IPS-20b (cell line): ENCODE measurements around the gene BCL2.

ENCODE experiments used
- H3K27ac ChIP-seq: one replicate; pipeline ENCODE4 v1.5.1; 2013; ENCODE audit warnings: low read length
- H3K27me3 ChIP-seq: 2 replicates; pipeline ENCODE4 v1.6.1; 2013; ENCODE audit warnings: mild to moderate bottlenecking, low read length, inconsistent platforms; ENCODE audit not compliant: insufficient read depth
- H3K36me3 ChIP-seq: 2 replicates; pipeline ENCODE4 v1.6.1; 2013; ENCODE audit warnings: low read depth, mild to moderate bottlenecking, inconsistent platforms, low read length, moderate library complexity; ENCODE audit not compliant: insufficient read depth
- H3K4me1 ChIP-seq: 2 replicates; pipeline ENCODE4 v1.6.1; 2013; ENCODE audit warnings: mild to moderate bottlenecking, control low read depth, inconsistent platforms, low read length, moderate library complexity; ENCODE audit not compliant: insufficient read depth
- H3K4me3 ChIP-seq: 2 replicates; pipeline ENCODE4 v1.5.1; 2013; ENCODE audit warnings: mild to moderate bottlenecking, low read length, inconsistent platforms
- H3K9ac ChIP-seq: 2 replicates; pipeline ENCODE4 v1.6.1; 2013; ENCODE audit warnings: low read depth, mild to moderate bottlenecking, inconsistent platforms, low read length, moderate library complexity
- H3K9me3 ChIP-seq: 2 replicates; pipeline ENCODE4 v1.6.1; 2013; ENCODE audit warnings: mild to moderate bottlenecking, low read depth, low read length, inconsistent platforms; ENCODE audit not compliant: insufficient read depth

Gene BCL2

GRCh38 chr18:63095768-63096167 is 223.8 kb downstream of the BCL2 start:
- Histone ChIP-seq H3K27me3 (no peaks in the 10 kb centered on the region), H3K4me1 (no peaks in the 10 kb centered on the region), H3K4me3 (no peak overlapping the region), H3K27ac (no peak overlapping the region), H3K36me3 (no peaks in the 10 kb centered on the region), H3K9me3 (no peaks in the 10 kb centered on the region), H3K9ac (no peak overlapping the region)

- Histone ChIP-seq H3K27ac (no peak overlapping the region), H3K9ac (no peak overlapping the region), H3K4me1 (peaks cover 6% of the 10 kb centered on the region; the same call in 1 of the 2 replicates), H3K4me3 (no peak overlapping the region), H3K9me3 (no peaks in the 10 kb centered on the region), H3K27me3 (no peaks in the 10 kb centered on the region), H3K36me3 (no peaks in the 10 kb centered on the region)
These were observed 227.8 kb downstream of the BCL2 start for GRCh38 chr18:63091671-63092364.

GRCh38 chr18:63090334-63090733 is 229.2 kb downstream of the BCL2 start:
- H3K4me1 ChIP-seq = peaks cover 6% of the 10 kb centered on the region; the same call in 1 of the 2 replicates
- no peak overlapping the region for H3K27ac ChIP-seq
- H3K9ac ChIP-seq = no peak overlapping the region
- H3K4me3 ChIP-seq = no peak overlapping the region
- H3K9me3 ChIP-seq = no peaks in the 10 kb centered on the region
- H3K36me3 ChIP-seq = no peaks in the 10 kb centered on the region
- H3K27me3 ChIP-seq = no peaks in the 10 kb centered on the region

- H3K27ac ChIP-seq = no peak overlapping the region
These were observed 230.5 kb downstream of the BCL2 start for GRCh38 chr18:63089041-63089440.

GRCh38 chr18:63088262-63088661 is 231.3 kb downstream of the BCL2 start:
- Histone ChIP-seq H3K27ac (no peak overlapping the region), H3K9me3 (no peaks in the 10 kb centered on the region), H3K27me3 (no peaks in the 10 kb centered on the region), H3K4me3 (no peak overlapping the region), H3K36me3 (no peaks in the 10 kb centered on the region), H3K9ac (no peak overlapping the region), H3K4me1 (peaks cover 6% of the 10 kb centered on the region; the same call in 1 of the 2 replicates)

More at GRCh38 chr18:63089041-63089440, 230.5 kb downstream of the BCL2 start:
- no peak overlapping the region for H3K4me3 ChIP-seq
- no peaks in the 10 kb centered on the region for H3K36me3 ChIP-seq
- H3K27me3 ChIP-seq = no peaks in the 10 kb centered on the region
- H3K9ac ChIP-seq = no peak overlapping the region
- H3K9me3 ChIP-seq = no peaks in the 10 kb centered on the region
- H3K4me1 ChIP-seq = peaks cover 6% of the 10 kb centered on the region; the same call in 1 of the 2 replicates

- Histone ChIP-seq H3K36me3 (no peaks in the 10 kb centered on the region), H3K4me3 (no peak overlapping the region), H3K9me3 (no peaks in the 10 kb centered on the region), H3K27me3 (no peaks in the 10 kb centered on the region), H3K4me1 (peaks cover 6% of the 10 kb centered on the region; the same call in 1 of the 2 replicates), H3K9ac (no peak overlapping the region), H3K27ac (no peak overlapping the region)
These were observed 231.9 kb downstream of the BCL2 start for GRCh38 chr18:63087421-63088230.

- Histone ChIP-seq H3K36me3 (no peaks in the 10 kb centered on the region), H3K27ac (no peak overlapping the region), H3K4me1 (peaks cover 6% of the 10 kb centered on the region; the same call in 1 of the 2 replicates), H3K9ac (no peak overlapping the region), H3K9me3 (no peaks in the 10 kb centered on the region), H3K27me3 (no peaks in the 10 kb centered on the region), H3K4me3 (no peak overlapping the region)
These were observed 234.0 kb downstream of the BCL2 start for GRCh38 chr18:63085611-63086010.

GRCh38 chr18:63084219-63084618 is 235.3 kb downstream of the BCL2 start:
- no peaks in the 10 kb centered on the region for H3K36me3 ChIP-seq
- H3K27ac ChIP-seq = no peak overlapping the region
- no peaks in the 10 kb centered on the region for H3K9me3 ChIP-seq
- H3K4me1 ChIP-seq = peaks cover 6% of the 10 kb centered on the region; the same call in 1 of the 2 replicates
- H3K4me3 ChIP-seq = no peak overlapping the region
- H3K9ac ChIP-seq = no peak overlapping the region
- no peaks in the 10 kb centered on the region for H3K27me3 ChIP-seq

GRCh38 chr18:63083555-63083954 is 236.0 kb downstream of the BCL2 start:
- no peak overlapping the region for H3K4me3 ChIP-seq
- no peaks in the 10 kb centered on the region for H3K9me3 ChIP-seq
- H3K27me3 ChIP-seq = no peaks in the 10 kb centered on the region
- H3K4me1 ChIP-seq = peaks cover 6% of the 10 kb centered on the region; the same call in 1 of the 2 replicates
- H3K27ac ChIP-seq = no peak overlapping the region
- H3K36me3 ChIP-seq = no peaks in the 10 kb centered on the region
- H3K9ac ChIP-seq = no peak overlapping the region

- Histone ChIP-seq H3K4me3 (no peak overlapping the region), H3K9me3 (no peaks in the 10 kb centered on the region)
These were observed 236.5 kb downstream of the BCL2 start for GRCh38 chr18:63083020-63083531.

GRCh38 chr18:63082366-63083019 is 237.1 kb downstream of the BCL2 start:
- no peaks in the 10 kb centered on the region for H3K4me1 ChIP-seq
- no peaks in the 10 kb centered on the region for H3K9me3 ChIP-seq
- no peak overlapping the region for H3K4me3 ChIP-seq
- no peaks in the 10 kb centered on the region for H3K27me3 ChIP-seq
- H3K36me3 ChIP-seq = no peaks in the 10 kb centered on the region
- no peak overlapping the region for H3K27ac ChIP-seq
- no peak overlapping the region for H3K9ac ChIP-seq

More at GRCh38 chr18:63083020-63083531, 236.5 kb downstream of the BCL2 start:
- no peak overlapping the region for H3K27ac ChIP-seq
- H3K27me3 ChIP-seq = no peaks in the 10 kb centered on the region
- H3K9ac ChIP-seq = no peak overlapping the region
- no peaks in the 10 kb centered on the region for H3K36me3 ChIP-seq
- H3K4me1 ChIP-seq = peaks cover 5% of the 10 kb centered on the region; the same call in 1 of the 2 replicates
